Measurements from ENCODE around the gene RBMX. TPM values are rescaled to one million over a fixed set of nuclear protein-coding genes. Genes with fewer than 3 reads are reported as not detected.

RBMX gene
- total and polyA plus RNA-seq, 2 of the 4 experiments (the other 2 are of a cell fraction), result 151 to 337 TPM

DNA sequence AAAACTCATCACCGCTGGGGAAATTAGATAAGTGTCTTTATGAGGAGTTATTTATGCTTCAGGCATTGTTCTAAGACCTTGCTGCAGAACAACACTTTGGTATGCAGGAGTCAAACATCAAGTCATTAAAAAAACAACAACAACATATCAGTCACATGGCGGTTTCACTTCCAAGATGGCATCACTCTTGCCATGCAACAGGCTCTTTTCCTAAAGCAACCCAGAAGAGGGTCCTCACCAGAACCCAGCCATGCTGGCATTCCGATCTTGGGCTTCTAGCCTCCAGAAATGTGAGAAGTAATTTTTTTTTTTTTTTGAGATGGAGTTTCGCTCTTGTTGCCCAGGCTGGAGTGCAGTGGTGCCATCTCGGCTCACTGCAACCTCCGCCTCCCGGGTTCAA, 8.7 kb upstream of the RBMX start:
- WGBS, 2 experiments (ENCODE audit: extremely low coverage in 2 of 2, insufficient read length in 1 of 2), result no CpG with 5 or more reads among the region's 7 CpGs
- in situ Hi-C loops (cut with MboI; ENCODE audit: low sequenced_read_pairs), result no loop called here

More for the DNA sequence above, 8.7 kb upstream of the RBMX start:
- H3K18ac ChIP-seq (ENCODE audit: low read depth, low read length), result no peak overlapping the region
- no peak overlapping the region for H2AK5ac ChIP-seq (ENCODE audit: low read depth, low read length)
- no peaks in the 10 kb centered on the region for H4K20me1 ChIP-seq (ENCODE audit: insufficient read depth, low read length)
- POLR2A ChIA-PET (ENCODE audit: unreplicated experiment), result no interaction called here
- intact Hi-C loops (cut with micrococcal nuclease), result no loop called here
- BruUV-seq (replicated peaks), result no TSS peak
- H3K27me3 ChIP-seq (ENCODE audit: control insufficient read depth, insufficient read depth, low read length), result no peaks in the 10 kb centered on the region; the same call in 1 of the 2 replicates
- no peak overlapping the region for H4K91ac ChIP-seq (ENCODE audit: insufficient read depth, low read depth, low read length)
- H3K23ac ChIP-seq (ENCODE audit: low read depth, low read length), result no peak overlapping the region
- H3K9me1 ChIP-seq (ENCODE audit: insufficient read depth, low read length), result no peaks in the 10 kb centered on the region
- H3K4me2 ChIP-seq (ENCODE audit: low read depth, low read length), result no peak overlapping the region
- no peak for DNase-seq
- H4K8ac ChIP-seq (ENCODE audit: low read depth in 2 of 2, low read length in 2 of 2), result no peak overlapping the region
- no peaks in the 10 kb centered on the region for H3K4me1 ChIP-seq (ENCODE audit: control insufficient read depth, insufficient read depth, low read length)
- no peak overlapping the region for H3K14ac ChIP-seq (replicated peaks; ENCODE audit: low read depth, low read length)
- H2AFZ ChIP-seq (replicated peaks; ENCODE audit: low read length, poor library complexity), result no peak overlapping the region
- H3K4me3 ChIP-seq (ENCODE audit: insufficient read depth, low read depth, low read length), result no peak overlapping the region
- no peak overlapping the region for H2AK9ac ChIP-seq (replicated peaks; ENCODE audit: low read depth, low read length, poor library complexity)
- no peaks in the 10 kb centered on the region for H3K36me3 ChIP-seq (ENCODE audit: control insufficient read depth, insufficient read depth, low read length)
- no peak for ATAC-seq (ENCODE audit: low read depth)
- H3K27ac ChIP-seq (ENCODE audit: insufficient read depth, low read length), result no peak overlapping the region
- H3K79me1 ChIP-seq (ENCODE audit: low read depth in 1 of 2, low read length in 2 of 2), result no peaks in the 10 kb centered on the region
- H3K9ac ChIP-seq (ENCODE audit: low read depth, low read length), result no peak overlapping the region
- H2BK15ac ChIP-seq (ENCODE audit: low read depth, low read length), result no peak overlapping the region
- no peaks in the 10 kb centered on the region for H3K9me3 ChIP-seq (ENCODE audit: control insufficient read depth, insufficient read depth, low read length)
- no peak overlapping the region for H2BK120ac ChIP-seq (ENCODE audit: low read depth, low read length)
- H3K56ac ChIP-seq (ENCODE audit: extremely low read depth, insufficient read depth, low read length), result no peak overlapping the region
- H2BK20ac ChIP-seq (ENCODE audit: low read depth, low read length), result no peak overlapping the region
- no peak overlapping the region for H2BK5ac ChIP-seq (ENCODE audit: low read depth, low read length, poor library complexity, severe bottlenecking)
- CTCF ChIA-PET, result no interaction called here
- TF ChIP-seq CEBPB (IDR thresholded peaks at IDR 0.05; ENCODE audit: low read depth, low read length) (no peak), SMC3 (IDR thresholded peaks at IDR 0.05; ENCODE audit: low read depth, low read length) (no peak)
- TF ChIP-seq, protein P1, sequence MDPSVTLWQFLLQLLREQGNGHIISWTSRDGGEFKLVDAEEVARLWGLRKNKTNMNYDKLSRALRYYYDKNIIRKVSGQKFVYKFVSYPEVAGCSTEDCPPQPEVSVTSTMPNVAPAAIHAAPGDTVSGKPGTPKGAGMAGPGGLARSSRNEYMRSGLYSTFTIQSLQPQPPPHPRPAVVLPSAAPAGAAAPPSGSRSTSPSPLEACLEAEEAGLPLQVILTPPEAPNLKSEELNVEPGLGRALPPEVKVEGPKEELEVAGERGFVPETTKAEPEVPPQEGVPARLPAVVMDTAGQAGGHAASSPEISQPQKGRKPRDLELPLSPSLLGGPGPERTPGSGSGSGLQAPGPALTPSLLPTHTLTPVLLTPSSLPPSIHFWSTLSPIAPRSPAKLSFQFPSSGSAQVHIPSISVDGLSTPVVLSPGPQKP (IDR thresholded peaks at IDR 0.05; ENCODE audit: borderline replicate concordance, low read depth, low read length), result no peak
- no peak overlapping the region for H4K5ac ChIP-seq (ENCODE audit: low read depth, low read length)
- dilution Hi-C loops (cut with HindIII; ENCODE audit: low sequenced_read_pairs, unreplicated experiment), result no loop called here
- no peak overlapping the region for H3K4ac ChIP-seq (ENCODE audit: low read depth, low read length)
